CD4-positive, alpha-beta T cell treated with Interleukin-6 for 4 hours (primary cell): ENCODE results near the gene TMEM215.
"Not testable (repeated sequence)": the region's sequence is repeated elsewhere in the genome, so short reads cannot be mapped to it uniquely, and the experiment has no call there.

Experiments
- DNase-seq: peaks from one replicate; pipeline ENCODE4 v3.0.0-alpha.2; 2020; ENCODE audit warnings: mixed read lengths

Gene TMEM215

DNA sequence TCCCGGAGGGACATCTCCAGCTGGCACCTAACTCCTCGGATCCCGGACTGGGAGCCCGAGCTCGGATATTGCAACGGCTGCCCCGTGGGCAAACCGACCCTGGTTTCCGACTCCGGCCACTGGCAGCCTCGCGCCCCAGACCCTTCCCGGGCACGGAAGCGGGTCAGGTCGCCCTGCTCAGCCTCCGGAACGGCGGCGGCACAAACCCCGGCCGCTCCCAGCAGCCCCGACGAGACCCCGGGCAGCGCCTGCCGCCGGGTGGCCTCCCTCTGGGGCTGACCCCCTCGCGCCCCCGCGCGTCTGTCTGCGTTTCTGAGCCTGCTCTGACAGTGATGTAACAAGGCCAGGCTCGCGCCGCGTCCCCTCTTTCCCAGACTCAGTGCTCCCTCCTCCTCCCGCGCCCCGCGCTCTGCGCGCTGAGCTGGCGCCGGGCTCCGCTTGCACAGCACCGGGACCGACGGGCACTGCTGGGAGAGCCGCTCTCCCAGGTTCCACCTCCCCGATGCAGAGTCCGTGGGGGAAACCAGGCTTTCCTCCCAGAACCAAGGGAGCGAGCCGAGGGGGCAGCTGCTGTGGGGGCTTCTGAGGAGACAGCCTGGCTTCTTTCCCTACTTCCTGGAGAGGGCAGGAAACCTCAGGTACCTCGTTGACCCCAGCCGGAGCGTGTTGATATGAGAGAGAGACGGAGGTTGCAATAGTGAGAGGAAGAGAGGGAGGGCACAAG lies at the start of gene TMEM215:
Gene TMEM215, plus strand, starts transcription at position 373 of the 724 bp plus-strand sequence. CDS start 644 bp downstream, outside the sequence.
- no peak for DNase-seq

DNA sequence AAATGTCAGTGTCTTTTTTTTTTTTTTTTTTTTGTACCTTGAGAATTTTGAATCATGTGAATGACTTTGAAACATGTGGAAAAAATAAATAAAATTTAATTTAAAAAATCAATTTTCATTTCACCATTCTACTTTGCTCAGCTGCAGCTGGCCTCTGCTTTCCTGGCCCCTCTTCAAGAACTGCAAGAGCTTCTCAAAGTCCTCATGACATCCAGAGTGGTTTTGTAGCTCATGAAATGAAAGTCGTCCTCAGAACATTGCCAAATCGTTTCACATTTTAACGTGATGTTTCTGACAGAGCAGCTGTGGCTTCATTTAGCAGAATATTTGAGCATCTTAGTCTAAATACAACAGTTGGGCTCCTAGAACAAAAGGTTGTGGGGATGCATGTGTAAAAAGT lies 47.9 kb upstream of the TMEM215 start:
- DNase-seq, result no peak

- DNase-seq, result no peak
Measured at GRCh38 chr9:32737378-32737777, 46.0 kb upstream of the TMEM215 start.

GRCh38 chr9:32738501-32739172 lies 44.7 kb upstream of the TMEM215 start:
- no peak for DNase-seq

GRCh38 chr9:32741706-32742105 lies 41.6 kb upstream of the TMEM215 start:
- no peak for DNase-seq

GRCh38 chr9:32742296-32742695 lies 41.0 kb upstream of the TMEM215 start:
- no peak for DNase-seq

DNA sequence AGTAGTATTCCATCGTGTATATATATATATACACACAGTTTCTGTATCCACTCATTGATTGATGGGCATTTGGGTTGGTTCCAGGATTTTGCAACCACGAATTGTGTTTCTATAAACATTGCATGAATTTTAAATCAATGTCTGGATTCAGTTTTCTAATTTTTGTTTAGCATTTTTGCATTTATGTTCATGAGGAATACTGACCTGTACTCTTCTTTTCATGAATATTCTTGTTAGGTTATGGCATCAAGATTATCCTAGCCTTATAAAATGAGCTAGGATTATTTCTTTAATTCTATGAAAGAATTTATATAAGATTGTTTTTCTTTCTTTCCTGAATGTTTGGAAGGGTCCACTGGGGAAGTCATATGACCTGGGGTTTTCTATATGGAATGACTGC lies 35.3 kb upstream of the TMEM215 start:
- DNase-seq, result no peak

DNA sequence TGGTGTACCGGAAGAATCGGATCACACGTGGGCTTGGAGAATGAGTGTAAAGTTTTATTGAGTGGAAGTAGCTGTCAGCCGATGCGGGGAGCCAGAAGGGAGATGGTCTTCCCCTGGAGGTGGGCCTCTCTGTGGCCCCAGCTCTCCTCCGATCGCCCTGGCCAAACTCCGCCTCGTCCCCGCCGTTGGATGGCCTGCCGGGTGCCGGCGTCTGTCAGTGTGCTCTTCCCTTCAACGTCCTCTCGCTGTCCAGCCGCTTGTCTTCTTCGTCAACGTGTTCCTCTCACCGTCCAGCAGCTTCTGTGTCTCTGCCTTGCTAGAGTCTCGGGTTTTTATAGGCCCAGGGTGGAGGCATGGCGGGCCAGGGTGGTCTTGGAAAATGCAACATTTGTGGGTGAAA lies 27.6 kb upstream of the TMEM215 start:
- no peak for DNase-seq

- DNase-seq, result no peak
Measured at GRCh38 chr9:32764139-32764538, 19.2 kb upstream of the TMEM215 start.

GRCh38 chr9:32775283-32775682 lies 8.1 kb upstream of the TMEM215 start:
- no peak for DNase-seq

DNA sequence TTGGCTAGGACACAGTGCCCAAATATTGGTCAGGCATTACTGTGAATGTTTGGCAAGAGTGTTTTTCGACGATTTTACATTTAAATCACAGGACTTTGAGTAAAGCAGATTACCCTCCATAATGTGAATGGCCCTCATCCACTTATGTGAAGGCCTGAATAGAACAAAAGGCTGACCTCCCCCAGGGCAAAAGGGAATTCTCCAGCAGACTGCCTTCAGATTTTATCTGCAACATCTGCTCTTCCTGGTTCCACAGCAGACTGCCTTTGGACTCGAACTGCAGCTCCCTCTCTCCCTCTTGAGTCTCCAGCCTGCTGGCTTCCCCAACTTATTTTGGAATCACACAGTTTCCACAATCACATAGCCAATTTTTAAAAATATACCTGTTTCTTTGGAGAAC lies 7.1 kb upstream of the TMEM215 start:
- no peak for DNase-seq

DNA sequence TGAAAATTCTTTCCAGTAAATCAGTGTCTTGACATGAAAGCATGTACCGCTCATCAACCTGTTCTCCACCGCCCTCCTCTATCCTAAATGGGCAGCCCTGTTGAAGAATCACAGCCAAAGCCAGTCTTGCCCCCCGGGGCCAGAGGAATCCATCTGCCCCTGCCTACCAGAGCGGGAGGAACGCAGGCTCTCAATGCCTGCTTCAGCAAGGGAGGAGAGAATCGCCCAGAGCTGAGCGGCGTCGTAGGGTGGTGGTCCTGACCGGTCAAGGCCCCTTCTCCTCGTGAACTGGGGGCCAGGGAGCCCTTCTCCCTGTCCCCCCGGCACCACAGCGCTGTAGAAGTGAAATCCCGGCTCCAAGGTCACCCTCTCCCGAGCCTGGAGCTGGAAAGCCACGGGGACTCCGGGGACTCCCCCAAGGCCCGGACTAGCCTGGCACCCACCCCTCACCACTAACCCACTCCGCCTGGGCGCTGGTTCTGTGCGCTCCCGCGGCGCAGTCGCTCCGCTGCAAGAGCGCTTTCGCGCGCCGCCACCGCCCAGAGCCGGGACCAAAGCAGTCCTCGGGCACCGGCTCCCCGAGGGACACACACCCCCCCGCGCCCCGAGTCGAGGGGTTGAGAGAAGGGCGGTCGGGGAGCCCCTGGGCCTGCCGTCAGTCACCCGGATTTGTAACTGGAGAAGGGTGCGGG lies 718 bp upstream of the TMEM215 start:
- no peak for DNase-seq

GRCh38 chr9:32787816-32788215 lies 4.5 kb downstream of the TMEM215 start:
- DNase-seq, result no peak

- DNase-seq, result not testable (repeated sequence)
Measured at GRCh38 chr9:32796015-32796414, 12.7 kb downstream of the TMEM215 start.

DNA sequence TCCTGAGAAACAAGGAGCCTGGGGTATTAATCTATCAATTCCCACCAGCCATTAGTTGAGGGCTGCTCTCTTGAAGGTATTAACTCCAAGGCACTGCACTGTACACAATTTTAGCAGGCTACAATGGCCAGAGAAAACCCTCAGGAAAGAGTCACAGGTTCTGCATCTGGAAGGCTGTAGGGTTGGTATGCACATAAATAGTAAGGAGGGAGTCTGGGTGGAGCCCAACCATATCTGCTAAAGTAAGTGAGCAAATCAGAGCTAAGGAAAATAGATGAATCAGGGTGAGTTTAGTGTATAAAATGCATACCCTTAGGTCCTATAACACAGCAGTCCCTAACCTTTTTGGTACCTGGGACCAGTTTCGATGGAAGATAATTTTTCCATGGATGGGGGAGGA lies 18.2 kb downstream of the TMEM215 start:
- no peak for DNase-seq

GRCh38 chr9:32807217-32807616 lies 23.9 kb downstream of the TMEM215 start:
- DNase-seq, result no peak

DNA sequence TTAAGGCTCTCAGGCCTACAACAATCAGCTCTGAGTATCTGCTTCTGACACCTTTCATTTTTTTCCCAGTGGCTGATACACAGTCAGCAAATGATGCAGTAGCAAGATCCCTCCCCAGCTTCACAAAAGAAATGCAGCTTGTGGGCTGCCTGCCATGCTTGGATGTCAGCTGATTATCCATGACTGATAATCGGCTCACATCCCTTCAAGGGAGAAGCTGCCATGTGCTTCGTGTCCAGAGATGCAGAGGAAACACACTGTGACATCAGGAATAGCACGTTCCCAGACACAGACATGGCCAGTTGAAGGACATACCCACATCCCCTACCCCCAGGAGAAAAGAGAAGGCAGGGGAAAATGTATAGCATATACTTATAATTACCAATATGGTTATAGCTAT lies 27.9 kb downstream of the TMEM215 start:
- DNase-seq, result no peak

- DNase-seq, result no peak
Measured at GRCh38 chr9:32820322-32820721, 37.0 kb downstream of the TMEM215 start.

DNA sequence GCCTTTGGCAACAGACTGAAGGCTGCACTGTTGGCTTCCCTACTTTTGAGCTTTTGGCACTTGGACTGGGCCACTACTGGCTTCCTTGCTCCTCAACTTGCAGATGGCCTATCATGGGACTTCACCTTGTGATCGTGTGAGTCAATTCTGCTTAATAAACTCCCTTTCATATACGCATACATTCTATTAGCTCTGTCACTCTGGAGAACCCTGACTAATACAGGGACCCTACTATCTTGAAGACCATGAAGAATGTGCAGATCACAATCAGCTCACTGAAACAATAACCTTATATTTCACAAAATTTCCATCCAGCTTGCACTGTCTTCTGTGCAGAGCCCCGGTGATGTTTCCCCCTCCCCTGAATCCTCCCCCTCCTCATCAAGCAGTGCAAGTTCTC lies 39.8 kb downstream of the TMEM215 start:
- DNase-seq, result no peak

DNA sequence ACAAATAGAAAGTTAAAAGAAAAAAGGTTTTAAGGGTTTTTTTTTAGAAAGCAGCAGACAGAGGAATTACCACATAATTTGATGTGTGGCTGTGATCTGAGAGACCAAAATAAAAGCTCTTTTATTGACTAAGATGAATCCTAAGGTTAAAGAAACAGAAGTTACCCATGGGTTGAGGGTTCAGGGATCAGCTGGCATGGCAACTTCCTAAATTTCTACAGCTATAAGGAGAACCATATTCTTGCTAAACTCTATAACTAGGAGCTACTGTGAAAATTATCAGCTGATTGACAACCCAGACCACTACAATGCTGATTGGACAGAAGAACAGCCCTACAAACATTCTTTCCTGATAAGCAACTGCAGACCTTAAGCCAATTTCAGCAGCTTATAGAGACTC lies 40.2 kb downstream of the TMEM215 start:
- DNase-seq, result no peak

DNA sequence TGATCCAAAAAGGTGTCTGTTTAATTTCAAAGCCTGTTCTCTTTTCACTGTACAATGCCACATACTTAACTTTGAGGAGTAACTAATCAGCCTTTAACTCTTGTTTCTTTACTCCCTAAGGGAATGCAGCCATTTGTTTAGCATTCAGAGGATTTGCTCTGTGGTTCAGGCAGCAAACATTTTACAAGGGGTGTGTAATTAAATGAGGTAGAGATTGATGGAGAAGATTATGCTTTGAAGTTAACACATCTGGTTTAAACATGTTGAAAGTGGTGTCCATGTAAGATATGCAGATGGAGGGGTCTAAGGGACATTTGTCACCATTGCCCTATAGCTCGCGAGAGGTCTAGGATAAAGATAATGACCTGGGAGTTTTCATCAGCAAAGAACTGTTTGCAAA lies 41.9 kb downstream of the TMEM215 start:
- no peak for DNase-seq

DNA sequence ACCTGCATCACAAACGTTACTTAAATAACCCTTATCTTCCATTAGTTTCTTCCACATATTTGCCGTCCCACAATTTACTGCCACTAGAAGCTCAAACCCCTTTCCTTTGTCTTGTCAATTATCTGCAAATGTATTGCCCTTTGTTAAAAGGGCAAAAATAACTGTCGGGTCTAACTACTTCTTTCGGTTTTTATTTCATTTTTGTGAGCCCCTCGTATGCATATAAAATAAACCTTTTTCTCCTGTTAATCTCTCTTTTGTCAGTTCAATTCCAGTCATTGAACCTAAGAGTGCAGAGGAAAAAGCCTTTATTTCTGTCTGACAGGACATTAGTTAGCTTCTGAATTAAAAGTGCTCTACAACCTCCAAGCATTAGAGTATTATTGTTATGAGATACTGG lies 45.5 kb downstream of the TMEM215 start:
- no peak for DNase-seq

DNA sequence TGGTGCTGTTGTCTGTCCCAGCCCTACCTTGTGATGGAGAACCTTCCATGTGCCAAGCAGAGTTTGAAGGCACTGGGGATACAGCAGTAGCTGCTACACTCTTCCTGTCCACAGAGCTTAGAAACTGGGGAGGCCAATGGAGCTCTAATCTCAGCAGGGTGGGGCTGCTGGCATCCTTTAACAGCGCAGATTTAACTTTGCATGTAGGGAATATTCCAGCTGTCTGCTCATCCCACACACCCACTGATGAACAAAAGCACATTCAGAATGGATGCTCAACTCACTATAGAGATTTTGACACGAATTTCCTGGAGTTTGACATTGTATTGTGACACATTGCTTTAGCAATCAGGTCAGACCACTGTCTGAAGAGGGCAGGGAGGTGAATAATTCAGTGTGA lies 49.0 kb downstream of the TMEM215 start:
- no peak for DNase-seq
